Fibroblast of upper back skin (primary cell): ENCODE results near the gene CAPNS1.

ENCODE experiments used
- DNase-seq: peaks from one replicate; pipeline ENCODE4 v3.0.0-alpha.2; 2013

Gene CAPNS1

GRCh38 chr19:36139473-36140303 lies at the start of gene CAPNS1:
TSS of gene CAPNS1 (plus strand) at chr19:36140066. CDS start at chr19:36141012, 946 bp downstream.
- DNase-seq = peak; percentile 95

GRCh38 chr19:36090910-36091695 lies 48.8 kb upstream of the CAPNS1 start:
- no peak for DNase-seq

- no peak for DNase-seq
Measured at GRCh38 chr19:36092566-36092965, 47.3 kb upstream of the CAPNS1 start.

GRCh38 chr19:36093146-36093662 lies 46.7 kb upstream of the CAPNS1 start:
- DNase-seq = no peak

GRCh38 chr19:36093687-36094086 lies 46.2 kb upstream of the CAPNS1 start:
- DNase-seq = no peak

- DNase-seq = no peak
Measured at GRCh38 chr19:36097036-36097435, 42.8 kb upstream of the CAPNS1 start.

- DNase-seq = no peak
Measured at GRCh38 chr19:36099166-36099785, 40.6 kb upstream of the CAPNS1 start.

- DNase-seq = no peak
Measured at GRCh38 chr19:36100476-36100875, 39.4 kb upstream of the CAPNS1 start.

- no peak for DNase-seq
Measured at GRCh38 chr19:36101550-36102327, 38.1 kb upstream of the CAPNS1 start.

GRCh38 chr19:36103040-36103626 lies 36.7 kb upstream of the CAPNS1 start:
- no peak for DNase-seq

GRCh38 chr19:36103842-36104552 lies 35.9 kb upstream of the CAPNS1 start:
- DNase-seq = no peak

GRCh38 chr19:36106441-36106840 lies 33.4 kb upstream of the CAPNS1 start:
- DNase-seq = no peak

- no peak for DNase-seq
Measured at GRCh38 chr19:36106991-36107390, 32.9 kb upstream of the CAPNS1 start.

GRCh38 chr19:36108684-36109083 lies 31.2 kb upstream of the CAPNS1 start:
- DNase-seq = no peak

- DNase-seq = no peak
Measured at GRCh38 chr19:36110487-36111199, 29.2 kb upstream of the CAPNS1 start, which contains the start of gene OVOL3. TSS of gene OVOL3 (plus strand) at chr19:36111143. CDS start at chr19:36111203, 60 bp downstream.

GRCh38 chr19:36111200-36111539 lies 28.7 kb upstream of the CAPNS1 start:
- DNase-seq = no peak

- DNase-seq = no peak
Measured at GRCh38 chr19:36112678-36113077, 27.2 kb upstream of the CAPNS1 start.

- no peak for DNase-seq
Measured at GRCh38 chr19:36113425-36113824, 26.4 kb upstream of the CAPNS1 start.

- peak; percentile 27 for DNase-seq
Measured at GRCh38 chr19:36113894-36114720, 25.8 kb upstream of the CAPNS1 start.
